NCI-H82 treated with DMSO at 0.1 percent for 48 hours (cell line): Measurements from ENCODE around the gene OR2A7.
"Not testable (repeated sequence)": the region's sequence is repeated elsewhere in the genome, so short reads cannot be mapped to it uniquely, and the experiment has no call there.

Experiments
- DNase-seq: peaks from one replicate; lab custom pipeline; 2025; ENCODE audit not compliant: unreplicated experiment; lab: John Stamatoyannopoulos, UW

Gene OR2A7

DNA sequence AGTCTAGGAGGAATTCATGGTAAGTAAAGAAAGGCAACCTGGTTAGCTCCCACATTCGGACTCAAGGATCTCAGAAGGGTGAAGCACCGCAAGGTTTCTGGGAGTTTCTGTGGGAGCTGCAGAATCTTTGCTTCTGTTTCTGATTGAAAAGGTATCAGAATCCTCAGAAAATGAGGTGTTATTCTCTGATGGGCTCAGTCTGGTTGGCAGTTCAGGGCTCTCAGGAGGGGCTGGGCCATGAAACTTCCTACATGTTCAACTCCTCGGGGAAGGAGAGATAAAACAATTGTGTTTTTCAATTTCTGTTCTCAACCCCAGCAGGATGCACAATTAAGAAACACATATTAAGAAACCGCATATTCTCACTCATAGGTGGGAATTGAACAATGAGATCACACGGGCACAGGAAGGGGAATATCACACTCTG lies 9.1 kb downstream of the OR2A7 start:
- no peak for DNase-seq

DNA sequence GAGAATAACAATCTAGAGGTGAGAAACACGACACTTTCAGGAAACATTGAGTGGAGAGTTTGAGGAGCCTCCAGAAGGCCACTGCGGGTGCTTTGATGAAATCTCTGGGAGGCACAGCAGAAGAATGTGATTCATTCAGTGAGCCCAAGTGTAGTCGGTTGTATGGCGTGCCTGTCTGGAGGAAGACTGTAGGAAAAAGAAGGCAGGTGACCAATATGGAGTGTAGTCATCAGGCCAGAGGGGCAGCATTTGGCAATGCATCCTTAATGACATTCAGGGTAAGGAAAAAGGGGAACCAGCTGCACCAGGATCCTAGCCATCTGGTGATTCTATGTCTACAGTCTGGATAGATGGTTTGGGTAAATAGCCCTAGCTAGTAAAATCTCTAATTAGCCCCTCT lies 12.3 kb downstream of the OR2A7 start:
- not testable (repeated sequence) for DNase-seq

DNA sequence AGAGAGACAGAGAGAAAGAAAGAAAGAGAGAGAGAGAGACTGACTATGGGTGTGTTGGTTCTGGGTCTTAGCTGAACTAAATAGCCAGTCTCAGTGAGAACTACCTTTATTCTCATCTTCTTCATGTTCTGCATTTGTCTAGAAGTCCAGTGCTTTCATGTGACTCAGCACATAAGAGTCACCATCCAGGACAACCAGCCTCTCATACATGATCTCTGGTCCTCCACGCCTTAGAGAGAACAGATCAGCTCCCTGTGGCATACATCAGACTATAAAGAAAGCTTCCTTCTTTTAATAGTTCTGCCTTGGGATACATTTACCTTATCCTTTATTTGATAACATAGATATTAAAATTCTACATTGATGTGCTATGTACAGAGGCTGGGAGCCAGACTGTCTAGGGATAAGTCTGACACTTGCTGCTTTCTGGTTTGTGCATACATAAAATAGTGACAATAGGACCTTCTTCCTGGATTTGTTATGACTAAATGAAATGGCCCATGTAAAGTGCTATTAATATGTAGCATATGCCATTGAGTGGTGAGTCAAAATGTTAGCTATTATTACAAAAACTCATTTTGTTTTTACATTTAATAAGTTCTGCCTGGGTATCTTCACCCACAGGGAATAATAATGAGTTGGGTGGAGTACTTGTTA lies 16.8 kb downstream of the OR2A7 start:
- DNase-seq, result not testable (repeated sequence)

DNA sequence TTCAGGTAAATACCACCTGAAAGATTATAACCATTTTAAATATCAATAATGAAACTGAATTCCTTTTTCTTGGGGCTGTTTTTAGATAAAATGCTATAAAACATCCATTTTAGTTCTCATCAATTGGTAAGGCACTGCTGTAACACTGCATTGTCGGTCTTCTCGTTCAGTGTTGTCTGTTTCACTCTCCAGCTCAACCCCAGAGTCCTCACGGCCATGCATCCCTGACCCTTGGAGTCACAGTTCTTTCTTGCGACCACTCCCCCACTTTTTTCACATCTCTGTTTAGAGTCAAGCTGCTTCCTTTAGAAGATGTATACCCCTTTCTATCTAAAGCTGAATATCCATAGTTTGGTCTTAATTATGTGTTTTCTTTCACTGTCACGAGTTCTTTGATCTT lies 17.6 kb downstream of the OR2A7 start:
- DNase-seq, result not testable (repeated sequence)

DNA sequence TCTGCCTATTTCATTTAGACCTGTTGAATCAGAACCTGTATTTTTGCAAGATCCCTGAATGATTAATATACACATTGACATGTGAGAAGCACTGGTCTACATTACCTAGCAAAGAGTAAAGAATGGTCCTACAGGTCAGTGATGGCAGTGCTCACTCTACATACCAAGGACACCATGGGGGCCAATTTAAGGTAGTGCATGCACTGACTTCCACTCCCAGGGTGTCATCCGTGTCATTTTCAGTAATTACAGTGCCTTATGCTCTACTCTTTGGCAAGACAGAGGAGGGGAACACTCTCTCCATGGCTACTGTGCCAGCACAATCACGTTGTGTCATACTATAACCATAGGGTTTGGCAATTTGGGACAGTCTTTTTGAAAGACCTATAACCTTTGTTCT lies 19.2 kb downstream of the OR2A7 start:
- not testable (repeated sequence) for DNase-seq

DNA sequence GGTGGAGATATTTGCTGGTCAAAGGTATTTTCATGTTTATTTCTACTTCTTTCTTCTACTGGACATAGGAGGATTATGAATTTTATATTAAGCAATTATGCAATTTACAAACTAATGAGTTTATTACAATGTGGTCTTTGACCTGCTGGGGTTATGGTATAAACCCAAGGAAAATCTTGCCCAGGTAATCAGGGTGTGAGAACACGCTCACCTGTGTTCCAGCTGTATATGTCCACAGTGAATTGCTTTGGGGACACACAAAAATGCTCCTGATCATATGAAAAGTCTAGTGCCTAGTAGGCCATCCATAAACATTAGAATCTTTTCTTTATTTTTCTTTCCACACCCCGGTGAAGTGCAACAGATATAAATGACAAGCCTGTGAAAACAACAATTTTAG lies 25.2 kb downstream of the OR2A7 start, which contains the start of gene OR2A42:
Gene OR2A42, minus strand, starts transcription at position 241 of the 400 bp plus-strand sequence. CDS start 6,762 bp downstream, outside the sequence.
- not testable (repeated sequence) for DNase-seq

DNA sequence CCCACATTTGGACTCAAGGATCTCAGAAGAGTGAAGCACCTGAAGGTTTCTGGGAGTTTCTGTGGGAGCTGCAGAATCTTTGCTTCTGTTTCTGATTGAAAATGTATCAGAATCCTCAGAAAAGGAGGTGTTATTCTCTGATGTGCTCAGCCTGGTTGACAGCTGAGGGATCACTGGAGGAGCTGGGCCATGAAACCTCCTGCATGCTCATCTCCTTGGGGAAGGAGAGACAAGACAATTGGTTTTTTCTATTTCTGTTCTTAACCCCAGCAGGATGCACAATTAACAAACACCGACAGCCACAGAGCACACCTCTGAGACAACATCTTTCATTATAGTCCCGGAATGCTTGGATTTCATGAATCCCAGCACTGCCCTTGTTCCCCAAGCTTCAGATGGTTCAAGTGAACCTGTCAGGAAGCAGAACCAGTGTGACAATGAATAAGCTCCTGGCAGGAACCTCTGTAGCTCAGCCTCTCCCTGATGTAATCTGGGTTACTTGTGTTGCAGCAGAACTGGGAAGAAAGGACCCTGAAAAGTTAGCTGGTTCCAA lies 26.0 kb downstream of the OR2A7 start:
- DNase-seq, result not testable (repeated sequence)

DNA sequence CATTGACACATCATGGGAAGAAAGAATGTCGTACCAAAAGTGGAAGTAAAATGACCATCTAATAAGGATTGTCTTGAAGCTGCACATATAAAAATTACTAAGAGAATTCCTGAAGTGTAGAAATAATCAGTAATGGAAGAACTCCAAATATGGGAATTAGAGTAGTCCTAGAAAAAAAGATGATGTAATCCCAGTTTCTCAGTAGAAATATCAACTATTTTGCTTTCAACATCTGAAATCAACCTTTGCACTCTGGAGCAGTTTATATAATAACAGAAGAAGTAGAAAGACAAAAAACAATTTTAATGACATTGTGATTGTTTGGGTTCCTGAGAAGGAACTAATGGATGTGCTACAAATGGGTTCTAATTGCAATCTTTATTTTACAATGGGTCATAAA lies 31.6 kb downstream of the OR2A7 start:
- not testable (repeated sequence) for DNase-seq

DNA sequence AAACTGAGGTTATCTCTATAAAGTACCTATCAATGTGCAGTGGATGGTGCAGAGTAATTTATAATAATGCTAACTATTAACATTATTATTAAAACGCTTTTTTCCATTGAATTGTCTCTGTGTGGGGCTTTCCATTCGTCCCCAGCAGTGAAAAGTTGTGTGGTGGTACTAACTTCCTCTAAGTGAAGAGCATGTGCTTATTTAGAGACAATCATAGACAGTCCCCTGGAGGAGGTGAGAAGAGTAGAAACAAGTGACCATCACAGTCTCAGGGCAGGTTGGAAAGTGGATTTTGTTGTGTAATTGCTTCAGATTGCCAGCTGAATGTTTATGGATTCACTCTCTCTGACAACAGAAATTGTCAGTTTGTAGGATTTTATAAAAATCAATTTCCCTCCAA lies 33.6 kb downstream of the OR2A7 start:
- DNase-seq, result not testable (repeated sequence)

DNA sequence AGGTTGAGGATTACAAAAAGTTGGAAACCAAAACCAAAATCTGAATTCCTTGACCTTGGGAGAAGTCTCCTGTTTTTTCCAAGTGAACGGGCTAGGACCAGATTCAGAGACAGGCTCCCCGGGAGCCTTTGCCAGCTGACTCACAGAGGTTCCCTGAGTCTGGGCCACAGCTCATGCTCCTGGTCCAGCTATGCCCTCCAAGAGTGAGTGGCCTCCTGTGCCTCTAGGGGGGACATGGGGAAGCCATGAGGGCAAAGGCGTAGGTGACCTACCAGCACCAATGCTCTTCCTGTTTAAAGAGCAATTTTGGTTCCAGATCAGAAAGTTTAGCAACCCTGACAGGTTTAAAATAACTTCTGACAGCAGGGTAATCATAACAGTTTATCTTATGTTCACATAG lies 35.8 kb downstream of the OR2A7 start:
- DNase-seq, result not testable (repeated sequence)

DNA sequence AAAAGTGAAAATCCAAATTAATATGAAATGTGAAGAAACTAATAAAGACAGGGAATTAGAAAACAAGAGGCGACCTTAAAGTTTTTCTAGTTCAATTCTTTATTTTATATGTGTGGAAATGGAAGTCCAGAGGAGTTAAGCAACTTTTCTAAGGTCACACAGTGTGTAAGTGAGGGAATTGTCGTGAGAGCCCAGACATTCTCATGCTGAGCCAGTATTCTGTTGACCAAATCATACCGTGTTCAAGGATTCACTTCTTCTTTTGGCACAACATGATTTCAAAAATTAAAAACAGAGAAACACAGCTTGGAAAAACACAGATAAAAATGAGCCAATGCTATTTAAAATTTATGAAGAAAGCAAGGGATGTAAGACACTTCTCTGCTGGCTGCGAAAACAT lies 37.7 kb downstream of the OR2A7 start:
- DNase-seq, result not testable (repeated sequence)

DNA sequence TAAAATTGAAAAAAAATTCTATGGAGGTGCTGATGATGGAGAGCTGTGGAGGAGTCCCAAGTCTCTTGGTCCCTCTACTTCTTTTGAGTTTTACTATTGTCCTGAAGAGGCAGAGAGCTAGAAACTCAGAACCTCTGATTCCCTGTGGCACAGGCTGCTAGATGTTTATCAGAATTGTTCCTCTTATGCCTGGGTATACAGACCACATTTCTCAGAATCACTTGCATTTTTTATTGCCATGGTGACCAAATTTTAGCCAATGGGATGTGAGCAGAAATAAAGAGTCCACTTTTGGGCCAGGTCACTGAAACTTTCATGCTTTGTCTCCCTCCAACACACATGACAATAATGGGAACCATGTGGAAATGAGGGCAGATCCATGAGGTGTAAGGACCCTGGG lies 40.9 kb downstream of the OR2A7 start:
- not testable (repeated sequence) for DNase-seq

DNA sequence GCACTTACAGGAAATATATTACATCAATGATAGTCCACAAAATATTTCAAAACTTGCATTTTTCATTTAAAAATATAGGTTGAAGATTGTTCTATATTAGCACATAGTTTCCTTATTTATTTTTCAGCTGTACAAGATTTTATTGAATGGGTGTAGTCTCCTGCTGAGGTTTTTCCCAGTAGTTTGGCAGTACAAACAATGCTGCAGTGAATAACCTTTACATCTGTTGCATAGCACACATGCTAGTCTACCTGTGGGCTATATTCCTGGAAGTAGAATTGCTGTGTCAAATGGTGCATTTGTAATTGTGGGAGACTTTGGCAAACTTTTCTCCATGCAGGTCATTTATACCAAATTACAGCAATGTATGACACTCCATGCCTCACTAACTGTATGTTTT lies 44.1 kb downstream of the OR2A7 start:
- DNase-seq, result not testable (repeated sequence)

DNA sequence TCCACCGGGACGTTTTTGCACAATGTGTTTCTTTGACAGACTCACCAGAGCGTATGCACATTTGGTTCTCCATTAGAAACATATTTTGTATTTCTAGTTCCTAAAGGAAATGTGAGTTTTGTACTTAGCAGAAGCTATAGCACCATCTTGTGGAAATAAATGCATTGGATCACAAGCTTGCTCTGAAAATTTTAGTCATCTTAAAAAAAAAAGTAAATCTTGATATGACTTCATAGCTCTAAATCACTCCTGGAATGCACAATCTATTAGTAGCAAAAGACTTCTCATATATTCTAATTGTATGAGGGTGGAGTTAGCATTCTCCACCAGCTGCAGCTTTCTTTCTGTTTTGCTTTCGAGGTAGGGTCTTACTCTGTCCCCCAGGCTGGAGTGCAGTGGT lies 45.4 kb downstream of the OR2A7 start:
- DNase-seq, result not testable (repeated sequence)

DNA sequence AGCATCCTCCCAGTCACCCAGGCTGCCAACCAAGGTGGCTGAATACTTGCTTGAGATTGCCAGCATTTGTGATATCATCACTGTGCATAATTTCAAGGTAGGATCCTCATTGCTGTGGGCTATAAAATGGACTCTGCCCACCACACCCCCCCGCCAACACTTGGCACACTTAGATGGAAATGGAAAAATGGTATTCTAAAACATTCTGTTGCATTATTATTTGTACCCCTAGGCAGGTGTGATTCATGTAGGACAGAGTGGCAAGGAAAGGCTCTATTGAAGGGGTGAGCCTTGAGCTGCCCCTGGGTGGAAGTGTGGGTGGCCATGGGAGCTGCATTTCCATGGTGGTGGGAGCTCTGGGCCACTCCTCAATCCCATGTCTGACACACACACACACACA lies 46.0 kb downstream of the OR2A7 start:
- DNase-seq, result not testable (repeated sequence)

DNA sequence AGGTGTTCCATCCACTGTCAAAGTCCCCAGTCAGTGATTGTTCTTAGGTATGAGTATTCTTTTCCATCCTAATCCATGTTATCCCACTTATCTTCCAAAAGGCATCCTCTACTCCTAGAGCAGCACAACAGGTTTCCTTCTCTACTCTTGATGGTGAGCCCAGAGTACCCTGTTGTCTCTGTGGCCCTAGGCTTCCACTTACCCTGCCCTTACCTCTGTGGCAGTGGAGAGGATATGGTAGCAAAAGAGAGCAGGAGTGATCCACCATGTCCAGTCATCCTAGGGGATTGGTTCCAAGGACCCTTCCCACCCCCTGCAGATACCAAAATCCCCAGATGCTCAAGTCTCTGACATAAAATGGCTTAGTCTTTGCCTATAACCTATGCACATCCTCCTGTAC lies 47.4 kb downstream of the OR2A7 start:
- DNase-seq, result not testable (repeated sequence)
